GM13976 (cell line): ENCODE data around the gene ANKRD26.

Experiments used
- DNase-seq: peaks from one replicate; pipeline ENCODE4 v3.0.0; 2012; ENCODE audit warnings: low spot score
- CTCF ChIP-seq: IDR thresholded peaks from 2 replicates; pipeline ENCODE4 v1.5.1; 2012; ENCODE audit warnings: borderline replicate concordance, mild to moderate bottlenecking; ENCODE audit not compliant: insufficient read depth; ENCODE audit errors: extremely low read depth, missing control alignments, control extremely low read depth
- in situ Hi-C: fragments of 300-500 bp; cut with MboI; formaldehyde crosslinking; loops from one replicate; pipeline ENCODE4 v1.12.0; 2022; ENCODE audit warnings: low sequenced_read_pairs, mixed read lengths, inconsistent platforms; ENCODE audit not compliant: unreplicated experiment

Gene ANKRD26

GRCh38 chr10:26982058-26982457, 118.2 kb downstream of the ANKRD26 start:
- TF ChIP-seq CTCF: no peak
- DNase-seq: no peak
- in situ Hi-C loops: no loop called here

GRCh38 chr10:26981232-26981824, 119.0 kb downstream of the ANKRD26 start:
- in situ Hi-C loops: no loop called here
- TF ChIP-seq CTCF: no peak
- no peak for DNase-seq

GRCh38 chr10:26978519-26978918, 121.8 kb downstream of the ANKRD26 start:
- DNase-seq: no peak
- TF ChIP-seq CTCF: no peak
- in situ Hi-C loops: no loop called here

DNA sequence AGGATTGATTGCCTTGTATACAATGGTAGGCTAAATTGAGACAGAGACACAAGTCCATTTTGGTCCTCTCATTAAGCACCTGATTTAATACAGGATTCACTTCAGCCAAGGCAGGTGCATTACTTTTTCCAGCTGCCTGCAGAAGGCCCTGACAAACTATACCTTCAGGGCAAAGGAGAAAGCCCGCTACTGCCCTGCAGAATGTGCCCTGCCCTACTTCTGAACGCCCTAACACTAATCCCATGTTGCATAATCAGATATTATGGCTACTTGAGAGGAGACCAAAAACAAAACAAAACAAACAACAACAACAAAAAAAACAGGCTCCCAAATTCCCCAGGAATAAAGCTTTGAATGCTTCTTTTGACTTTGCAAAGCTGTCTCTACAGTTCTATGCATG, 122.7 kb downstream of the ANKRD26 start:
- in situ Hi-C loops: no loop called here
- no peak for TF ChIP-seq CTCF
- no peak for DNase-seq

DNA sequence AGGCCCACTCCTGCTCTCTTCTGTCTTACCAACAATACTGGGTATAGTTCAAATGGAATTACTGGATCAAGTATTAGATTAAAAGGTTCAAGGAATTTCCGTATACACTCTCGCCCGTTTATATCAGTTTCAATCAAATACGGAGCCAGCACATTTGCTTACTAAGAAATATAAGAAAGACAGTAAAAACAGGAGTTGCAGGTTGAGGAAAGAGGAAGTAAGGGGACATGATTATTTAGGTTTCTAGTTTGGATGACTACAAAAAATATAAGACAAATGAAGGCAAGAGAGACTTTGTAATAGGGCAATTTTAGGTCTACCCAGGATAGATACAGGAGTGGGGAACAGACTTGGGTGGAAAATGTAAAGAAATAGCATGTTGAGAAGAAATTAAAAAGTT, 129.6 kb downstream of the ANKRD26 start:
- DNase-seq: peak; percentile 49
- in situ Hi-C loops: no loop called here
- no peak for TF ChIP-seq CTCF

DNA sequence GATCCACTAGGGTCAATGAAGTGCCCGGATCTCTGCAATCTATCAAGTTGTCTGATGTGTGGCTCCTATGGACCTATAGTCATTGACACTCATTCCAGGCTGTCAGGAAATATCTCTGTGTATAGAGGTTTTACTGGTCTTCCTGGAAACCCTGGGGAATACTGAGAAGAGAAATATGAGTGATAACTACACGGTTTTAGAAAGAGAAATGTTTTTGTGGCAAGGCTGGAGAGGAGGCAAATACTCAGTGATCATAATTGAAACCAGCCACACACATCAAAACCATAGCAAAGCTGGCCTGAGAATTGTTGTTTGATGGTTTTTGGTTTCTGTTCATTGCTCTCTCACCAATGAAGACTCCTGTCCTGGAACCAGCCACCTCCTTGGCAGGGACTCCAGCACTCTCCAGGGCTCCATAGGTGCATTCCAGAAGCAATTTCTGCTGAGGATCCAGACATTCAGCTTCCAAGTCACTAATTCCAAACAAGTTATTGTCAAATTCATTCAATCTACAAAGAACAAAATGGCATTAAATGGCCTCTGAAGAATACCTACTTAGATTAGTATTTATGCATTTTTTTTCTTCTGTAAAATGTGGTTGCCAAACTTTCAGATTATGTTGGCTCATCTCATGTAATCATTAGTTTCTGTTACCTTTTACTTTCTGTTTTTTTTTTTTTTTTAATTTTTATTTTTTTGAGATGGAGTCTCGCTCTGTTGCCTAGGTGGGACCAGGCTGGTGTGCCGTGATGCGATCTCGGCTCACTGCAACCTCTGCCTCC, 131.0 kb downstream of the ANKRD26 start:
- no peak for TF ChIP-seq CTCF
- DNase-seq: peak; percentile 43
- in situ Hi-C loops: no loop called here
